Hepatocyte (in vitro differentiated cells): ENCODE results near the gene TMEM250. TPM values are rescaled to one million over a fixed set of nuclear protein-coding genes. Genes with fewer than 3 reads are reported as not detected.

Experiments
- DNase-seq: peaks from one replicate; pipeline ENCODE4 v3.0.0-alpha.2; 2016; ENCODE audit warnings: low spot score
- H2AFZ ChIP-seq: fragments of 200-600 bp; sonication (generic); 2 replicates; pipeline ENCODE4 v1.6.0; 2016; ENCODE audit warnings: antibody characterized with exemption, mild to moderate bottlenecking
- H3K27ac ChIP-seq: fragments of 200-600 bp; sonication (generic); 2 replicates; pipeline ENCODE4 v1.5.1; 2016; ENCODE audit warnings: mild to moderate bottlenecking
- H3K27me3 ChIP-seq: fragments of 200-600 bp; sonication (generic); 2 replicates; pipeline ENCODE4 v1.6.1; 2016
- H3K36me3 ChIP-seq: fragments of 200-600 bp; sonication (generic); replicated peaks from 2 replicates; pipeline ENCODE4 v1.5.1; 2016; ENCODE audit warnings: low read depth; ENCODE audit not compliant: insufficient read depth
- H3K4me1 ChIP-seq: fragments of 200-600 bp; sonication (generic); 2 replicates; pipeline ENCODE4 v1.5.1; 2016; ENCODE audit warnings: mild to moderate bottlenecking, moderate library complexity; ENCODE audit not compliant: insufficient read depth
- H3K4me2 ChIP-seq: fragments of 200-600 bp; sonication (generic); 2 replicates; pipeline ENCODE4 v1.6.0; 2016
- H3K4me3 ChIP-seq: fragments of 200-600 bp; sonication (generic); 2 replicates; pipeline ENCODE4 v1.5.1; 2016; ENCODE audit warnings: mild to moderate bottlenecking
- H3K79me2 ChIP-seq: fragments of 200-600 bp; sonication (generic); 2 replicates; pipeline ENCODE4 v1.6.0; 2017; ENCODE audit warnings: mild to moderate bottlenecking
- H3K9me2 ChIP-seq: fragments of 200-600 bp; sonication (generic); replicated peaks from 2 replicates; pipeline ENCODE4 v1.6.0; 2017; ENCODE audit warnings: mild to moderate bottlenecking; ENCODE audit not compliant: insufficient read depth
- H3K9me3 ChIP-seq: fragments of 200-600 bp; sonication (generic); 2 replicates; pipeline ENCODE4 v1.5.1; 2016; ENCODE audit warnings: low read depth, mild to moderate bottlenecking
- H4K20me1 ChIP-seq: fragments of 200-600 bp; sonication (generic); 2 replicates; pipeline ENCODE4 v1.6.0; 2016; ENCODE audit warnings: mild to moderate bottlenecking; ENCODE audit not compliant: insufficient read depth, poor library complexity, severe bottlenecking
- CTCF ChIP-seq: fragments of 200-600 bp; sonication (generic); IDR thresholded peaks from 2 replicates; pipeline ENCODE4 v1.5.1; 2016; ENCODE audit warnings: antibody characterized with exemption, mild to moderate bottlenecking; ENCODE audit not compliant: poor library complexity
- EZH2 ChIP-seq: fragments of 200-600 bp; sonication (generic); IDR thresholded peaks from 2 replicates; pipeline ENCODE4 v1.6.1; 2016; ENCODE audit warnings: antibody characterized with exemption, mild to moderate bottlenecking, borderline replicate concordance
- EZH2phosphoT487 ChIP-seq: fragments of 200-600 bp; sonication (generic); IDR thresholded peaks from one replicate; pipeline ENCODE4 v1.6.1; 2018; ENCODE audit warnings: antibody characterized with exemption, mild to moderate bottlenecking, low read depth, moderate library complexity; ENCODE audit not compliant: unreplicated experiment, severe bottlenecking
- WGBS: methylation state at CpG from one replicate; pipeline ENCODE4 v1.1.6; 2016; ENCODE audit warnings: low lambda C conversion rate; ENCODE audit errors: missing lambda C conversion rate; 5-methylcytosine and 5-hydroxymethylcytosine counted together
- polyA plus RNA-seq: library from polyadenylated mRNA; unstranded; fragments of >200 nt; fragmentation: Nextera tagmentation; extraction: Ambion mirVana; gene quantifications from 2 replicates; pipeline ENCODE4 v1.2.1, GENCODE V29; 2016
- total RNA-seq: library from RNA; depleted of rRNA; stranded (reverse); fragments of >200 nt; gene quantifications from 2 replicates; pipeline ENCODE4 v1.2.3, GENCODE V29; 2014

Gene TMEM250
- total and polyA plus RNA-seq, 2 experiments from 2014 or later = 37.8 to 47.6 TPM

GRCh38 chr9:136160381-136160841 lies 41.7 kb upstream of the TMEM250 start:
- H3K9me3 ChIP-seq = no peaks in the 10 kb centered on the region
- TF ChIP-seq EZH2 (no peak), EZH2phosphoT487 (no peak), CTCF (no peak)
- H3K4me2 ChIP-seq = no peak overlapping the region
- no peaks in the 10 kb centered on the region for H4K20me1 ChIP-seq
- no peaks in the 10 kb centered on the region for H3K27me3 ChIP-seq
- no peak for DNase-seq
- no peak overlapping the region for H3K27ac ChIP-seq
- no peak overlapping the region for H2AFZ ChIP-seq
- no peak overlapping the region for H3K4me3 ChIP-seq
- 66% methylated on average over 9 of the region's 12 CpGs for WGBS
- H3K9me2 ChIP-seq = no peaks in the 10 kb centered on the region
- no peaks in the 10 kb centered on the region for H3K79me2 ChIP-seq
- no peaks in the 10 kb centered on the region for H3K4me1 ChIP-seq
- H3K36me3 ChIP-seq = no peaks in the 10 kb centered on the region

GRCh38 chr9:136159851-136160250 lies 41.2 kb upstream of the TMEM250 start:
- Histone ChIP-seq H3K4me1 (no peaks in the 10 kb centered on the region), H3K27ac (no peak overlapping the region), H3K27me3 (no peaks in the 10 kb centered on the region), H3K4me2 (no peak overlapping the region), H3K9me2 (no peaks in the 10 kb centered on the region), H2AFZ (no peak overlapping the region), H3K36me3 (no peaks in the 10 kb centered on the region), H3K4me3 (no peak overlapping the region), H3K79me2 (no peaks in the 10 kb centered on the region), H3K9me3 (no peaks in the 10 kb centered on the region), H4K20me1 (no peaks in the 10 kb centered on the region)
- DNase-seq = no peak
- TF ChIP-seq EZH2 = no peak
- no peak for TF ChIP-seq EZH2phosphoT487
- TF ChIP-seq CTCF = no peak
- WGBS = 88% methylated on average over 16 of the region's 16 CpGs

- H3K27me3 ChIP-seq = no peaks in the 10 kb centered on the region
Observed at GRCh38 chr9:136157477-136158265, 39.0 kb upstream of the TMEM250 start.

More at GRCh38 chr9:136157477-136158265, 39.0 kb upstream of the TMEM250 start:
- no peak for TF ChIP-seq EZH2
- TF ChIP-seq CTCF = no peak
- TF ChIP-seq EZH2phosphoT487 = no peak
- no peaks in the 10 kb centered on the region for H3K9me3 ChIP-seq
- no peak overlapping the region for H3K4me2 ChIP-seq
- no peak overlapping the region for H3K4me3 ChIP-seq
- no peaks in the 10 kb centered on the region for H3K36me3 ChIP-seq
- no peaks in the 10 kb centered on the region for H3K4me1 ChIP-seq
- 86% methylated on average over 20 of the region's 20 CpGs for WGBS
- no peak overlapping the region for H2AFZ ChIP-seq
- H3K9me2 ChIP-seq = no peaks in the 10 kb centered on the region
- no peak for DNase-seq
- no peak overlapping the region for H3K27ac ChIP-seq
- H4K20me1 ChIP-seq = no peaks in the 10 kb centered on the region
- H3K79me2 ChIP-seq = no peaks in the 10 kb centered on the region
